Stimulated activated CD4-positive, alpha-beta T cell treated with anti-CD3 and anti-CD28 coated beads, Interleukin-4, amount 100 ng/mL, for 24 hours (primary cell): Measurements from ENCODE around the gene TMIGD2.

Source experiments
- DNase-seq: peaks from one replicate; pipeline ENCODE4 v3.0.0-alpha.2; 2020

The TMIGD2 gene

GRCh38 chr19:4326215-4326836 lies 24.1 kb upstream of the TMIGD2 start:
- DNase-seq = no peak

DNA sequence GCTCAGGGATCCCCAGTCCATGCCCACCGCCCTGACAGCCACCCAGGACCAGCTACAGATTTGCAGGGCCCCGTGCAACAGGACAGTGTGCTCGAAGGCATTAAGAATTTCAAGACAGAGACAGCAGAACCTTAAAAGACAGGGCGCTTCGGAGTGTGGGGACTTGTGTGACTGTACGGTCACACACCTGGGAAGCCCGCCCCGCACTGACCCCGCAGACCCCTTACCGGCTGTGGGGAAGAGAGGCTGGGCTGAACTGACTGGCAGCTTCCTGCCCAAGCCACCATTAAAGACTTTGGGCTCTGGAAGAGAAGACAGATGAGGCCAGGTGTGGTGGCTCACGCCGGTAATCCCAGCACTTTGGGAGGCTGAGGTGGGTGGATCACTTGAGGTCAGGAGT lies 22.0 kb upstream of the TMIGD2 start:
- no peak for DNase-seq

- DNase-seq = no peak
Observed at GRCh38 chr19:4323692-4324091, 21.5 kb upstream of the TMIGD2 start.

DNA sequence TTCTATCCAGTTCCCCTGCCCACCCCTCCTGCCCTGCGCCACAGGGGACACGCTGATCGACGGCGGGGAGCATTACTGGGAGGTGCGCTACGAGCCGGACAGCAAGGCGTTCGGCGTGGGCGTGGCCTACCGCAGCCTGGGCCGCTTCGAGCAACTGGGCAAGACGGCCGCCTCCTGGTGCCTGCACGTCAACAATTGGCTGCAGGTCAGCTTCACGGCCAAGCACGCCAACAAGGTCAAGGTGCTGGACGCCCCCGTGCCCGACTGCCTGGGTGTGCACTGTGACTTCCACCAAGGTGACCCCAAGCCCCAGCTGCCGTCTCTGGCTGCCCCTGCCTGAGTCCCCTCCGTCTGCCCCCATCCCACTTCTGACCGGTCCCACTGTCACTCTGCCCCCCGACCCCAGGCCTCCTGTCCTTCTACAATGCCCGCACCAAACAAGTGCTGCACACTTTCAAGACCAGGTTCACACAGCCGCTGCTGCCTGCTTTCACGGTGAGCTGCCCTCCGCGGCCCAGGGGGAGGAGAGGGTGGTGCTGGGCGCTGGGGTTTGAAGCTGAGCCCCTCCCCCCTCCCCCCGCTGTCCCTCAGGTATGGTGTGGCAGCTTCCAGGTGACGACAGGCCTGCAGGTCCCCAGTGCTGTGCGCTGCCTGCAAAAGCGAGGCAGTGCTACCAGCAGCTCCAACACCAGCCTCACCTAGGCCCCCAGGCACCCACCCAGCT lies 20.9 kb upstream of the TMIGD2 start:
- DNase-seq = no peak

DNA sequence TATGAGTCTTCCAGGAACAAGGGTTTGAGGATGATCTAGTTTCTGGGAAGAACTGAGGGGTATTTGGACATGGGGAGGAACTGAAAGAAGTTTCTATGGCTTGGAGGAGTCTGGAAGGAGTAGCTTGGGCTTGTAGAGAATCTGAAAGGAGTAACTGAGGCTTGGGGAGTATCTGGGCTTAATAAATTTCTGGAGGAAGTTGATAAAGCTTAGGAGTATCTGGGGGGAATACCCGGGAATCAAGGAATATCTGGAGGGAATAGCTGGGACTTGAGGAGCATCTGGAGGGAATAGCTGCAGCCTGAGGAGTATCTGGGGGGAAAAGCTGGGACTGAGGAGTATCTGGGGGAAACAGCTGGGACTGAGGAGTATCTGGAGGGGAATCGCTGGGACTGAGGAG lies 18.2 kb upstream of the TMIGD2 start:
- no peak for DNase-seq

DNA sequence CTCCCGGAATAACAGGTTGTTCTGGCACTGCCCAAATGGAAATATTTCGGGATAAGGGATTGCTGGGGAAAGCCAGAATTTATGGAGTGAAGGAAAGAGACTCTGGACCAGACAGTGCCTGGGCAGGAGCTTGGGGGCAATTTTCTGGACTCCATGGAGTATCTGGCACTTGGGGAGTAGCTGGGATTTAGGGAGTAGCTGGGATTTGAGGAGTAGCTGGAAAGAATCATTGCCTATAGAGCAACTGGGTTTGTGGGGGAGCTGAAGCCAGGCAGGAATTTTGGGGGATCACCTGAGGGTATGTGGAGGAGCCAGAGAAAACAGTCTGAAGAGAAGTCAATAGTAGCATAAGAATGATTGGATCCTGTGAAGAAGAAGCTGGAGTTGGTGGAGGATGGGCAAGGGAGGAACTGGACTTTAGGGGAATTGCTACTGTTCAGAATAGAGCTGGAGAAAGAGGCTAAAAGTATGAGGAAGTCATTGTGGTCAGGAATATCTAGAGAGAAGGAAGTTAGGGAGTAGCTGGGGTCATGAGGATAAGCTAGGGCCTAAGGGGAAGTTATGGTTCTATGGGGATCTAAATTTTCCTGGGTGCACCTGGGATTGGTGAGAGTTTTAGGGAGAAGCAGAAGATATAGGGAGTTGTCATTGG lies 17.0 kb upstream of the TMIGD2 start:
- no peak for DNase-seq

DNA sequence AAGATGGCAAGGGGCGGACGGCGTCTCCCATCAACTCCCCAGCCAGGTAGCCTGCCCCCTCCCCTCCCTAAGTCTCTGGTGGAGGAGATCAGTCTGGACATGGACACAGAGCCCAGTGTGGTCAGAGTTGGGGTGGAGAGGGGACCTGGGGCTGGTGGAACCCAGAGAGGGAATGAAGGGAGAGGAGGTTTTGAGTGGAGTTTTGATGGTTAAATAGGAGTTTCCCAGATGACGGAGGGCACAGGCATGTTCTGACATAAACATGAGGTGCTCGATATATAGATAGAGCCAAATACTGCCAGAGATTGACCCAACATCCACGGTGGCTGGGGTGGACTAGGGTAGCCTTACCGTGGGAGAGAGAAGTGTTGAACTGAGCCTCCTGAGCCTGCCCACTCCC lies 16.3 kb upstream of the TMIGD2 start:
- DNase-seq = no peak

- DNase-seq = no peak
Observed at GRCh38 chr19:4316956-4317355, 14.8 kb upstream of the TMIGD2 start.

- DNase-seq = no peak
Observed at GRCh38 chr19:4313847-4314490, 11.8 kb upstream of the TMIGD2 start.

- no peak for DNase-seq
Observed at GRCh38 chr19:4310247-4311121, 8.3 kb upstream of the TMIGD2 start.

GRCh38 chr19:4305659-4306058 lies 3.5 kb upstream of the TMIGD2 start:
- no peak for DNase-seq

DNA sequence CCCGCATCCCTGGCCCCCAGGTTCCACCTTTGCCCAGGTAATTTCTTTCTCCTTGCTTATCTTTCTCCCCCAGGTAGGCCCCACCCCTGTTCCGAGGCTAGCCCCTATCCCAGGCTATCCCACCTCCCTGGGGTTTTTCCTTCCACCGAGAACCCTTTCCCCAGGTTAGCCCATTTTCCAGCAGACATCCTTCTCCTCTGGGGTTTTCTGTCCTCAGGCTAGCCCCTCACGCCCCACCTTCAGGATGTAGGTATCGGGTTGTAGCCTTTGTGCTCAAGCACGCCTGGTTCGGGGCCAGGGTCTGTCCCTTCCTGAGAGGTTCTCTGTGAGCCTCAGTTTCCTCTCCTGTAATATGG lies 3.0 kb upstream of the TMIGD2 start:
- no peak for DNase-seq

DNA sequence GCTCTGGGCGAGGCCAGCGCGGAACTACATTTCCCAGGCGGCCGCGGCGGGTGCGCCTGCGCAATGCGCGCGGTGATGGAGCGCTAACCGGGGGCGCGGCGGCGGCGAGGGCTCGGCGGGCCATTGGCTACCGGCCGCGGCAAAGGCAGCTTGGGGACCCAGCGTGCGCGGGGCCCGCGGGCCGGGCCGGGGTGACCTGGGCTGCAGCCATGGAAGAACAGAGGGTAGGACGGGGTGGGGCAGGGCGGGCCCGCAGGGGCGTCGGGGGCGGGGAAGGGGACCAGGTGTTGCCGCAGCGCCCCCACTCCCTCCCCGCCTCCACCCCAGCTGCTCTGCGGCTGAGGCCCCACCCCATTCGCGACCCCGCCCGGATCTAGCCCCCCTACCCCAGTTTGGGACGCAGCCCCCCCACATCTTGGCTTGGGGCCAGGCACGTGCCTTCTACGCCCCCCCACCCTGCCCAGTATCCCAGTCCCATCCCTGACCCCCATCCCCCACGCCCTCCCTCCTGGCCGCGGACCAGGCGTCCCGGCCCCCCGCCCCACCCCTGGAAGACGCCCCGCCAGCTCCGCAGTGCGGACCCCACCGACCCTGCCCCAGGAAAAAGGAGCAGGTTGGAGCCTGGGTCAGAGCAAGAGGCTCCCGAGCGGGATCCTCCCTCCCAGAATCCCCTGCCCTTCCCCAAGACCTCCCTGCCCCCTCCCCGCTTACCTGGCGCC lies 2.5 kb upstream of the TMIGD2 start, which contains the start of gene FSD1:
TSS of gene FSD1 (plus strand) at position 61 of the 719 bp plus-strand sequence. CDS start at position 210, 149 bp downstream.
- peak; percentile 73 for DNase-seq

DNA sequence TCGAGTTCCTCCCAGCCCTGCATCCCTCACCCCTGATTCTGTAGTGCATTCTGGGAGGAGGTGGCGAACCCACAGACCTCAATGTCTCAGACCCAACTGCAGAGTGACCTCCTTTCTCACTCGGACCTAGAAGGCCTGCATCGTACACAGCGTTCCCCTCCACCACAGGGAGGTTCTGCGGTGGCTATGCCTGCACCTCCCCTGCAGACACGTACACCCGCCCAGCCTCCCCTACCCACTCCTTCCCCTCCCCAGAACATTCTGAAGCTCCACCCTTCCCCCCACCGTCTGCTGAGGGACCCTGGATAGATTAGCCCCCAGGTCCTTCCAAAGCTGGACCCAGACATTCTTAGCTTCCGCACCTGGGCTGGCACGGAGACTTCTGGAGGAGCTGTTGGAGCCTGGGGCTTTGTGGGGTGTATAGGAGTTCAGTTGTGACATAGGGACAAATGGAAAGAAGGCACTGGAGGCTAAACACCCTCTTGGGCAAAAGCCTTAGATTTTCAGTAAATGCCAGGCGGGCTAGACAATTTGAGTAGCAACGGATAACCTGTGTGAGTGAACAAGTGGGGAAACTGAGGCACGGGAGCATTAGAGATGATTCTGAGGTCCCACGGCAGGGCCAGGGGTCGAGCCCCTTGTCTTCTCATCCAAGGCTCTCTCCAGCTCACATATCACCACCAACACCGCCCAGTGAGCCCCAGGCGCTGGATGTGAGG lies 1.8 kb upstream of the TMIGD2 start:
- DNase-seq = no peak

- DNase-seq = no peak
Observed at GRCh38 chr19:4301590-4302242, 473 bp downstream of the TMIGD2 start.

- DNase-seq = no peak
Observed at GRCh38 chr19:4300589-4300988, 1.6 kb downstream of the TMIGD2 start.

- DNase-seq = no peak
Observed at GRCh38 chr19:4298810-4299550, 3.2 kb downstream of the TMIGD2 start.

- peak; percentile 24 for DNase-seq
Observed at GRCh38 chr19:4297901-4298809, 4.0 kb downstream of the TMIGD2 start.
